GM23248 (cell line): ENCODE results near the gene ABHD16A.

Experiments used
- EZH2 ChIP-seq: fragments of 200-600 bp; sonication (generic); IDR thresholded peaks from 2 replicates; pipeline ENCODE4 v1.6.1; 2018; ENCODE audit warnings: antibody characterized with exemption, mild to moderate bottlenecking; ENCODE audit not compliant: insufficient read depth, poor library complexity, severe bottlenecking
- EZH2phosphoT487 ChIP-seq: fragments of 200-600 bp; sonication (generic); IDR thresholded peaks from 2 replicates; pipeline ENCODE4 v1.6.1; 2018; ENCODE audit warnings: antibody characterized with exemption, moderate library complexity, mild to moderate bottlenecking, low read depth; ENCODE audit not compliant: insufficient read depth

GRCh38 chr6:31692353-31692752 is 10.8 kb downstream of the ABHD16A start:
- TF ChIP-seq EZH2, result no peak
- TF ChIP-seq EZH2phosphoT487, result no peak
